Measurements from ENCODE around the gene CWF19L1.

The CWF19L1 gene

DNA sequence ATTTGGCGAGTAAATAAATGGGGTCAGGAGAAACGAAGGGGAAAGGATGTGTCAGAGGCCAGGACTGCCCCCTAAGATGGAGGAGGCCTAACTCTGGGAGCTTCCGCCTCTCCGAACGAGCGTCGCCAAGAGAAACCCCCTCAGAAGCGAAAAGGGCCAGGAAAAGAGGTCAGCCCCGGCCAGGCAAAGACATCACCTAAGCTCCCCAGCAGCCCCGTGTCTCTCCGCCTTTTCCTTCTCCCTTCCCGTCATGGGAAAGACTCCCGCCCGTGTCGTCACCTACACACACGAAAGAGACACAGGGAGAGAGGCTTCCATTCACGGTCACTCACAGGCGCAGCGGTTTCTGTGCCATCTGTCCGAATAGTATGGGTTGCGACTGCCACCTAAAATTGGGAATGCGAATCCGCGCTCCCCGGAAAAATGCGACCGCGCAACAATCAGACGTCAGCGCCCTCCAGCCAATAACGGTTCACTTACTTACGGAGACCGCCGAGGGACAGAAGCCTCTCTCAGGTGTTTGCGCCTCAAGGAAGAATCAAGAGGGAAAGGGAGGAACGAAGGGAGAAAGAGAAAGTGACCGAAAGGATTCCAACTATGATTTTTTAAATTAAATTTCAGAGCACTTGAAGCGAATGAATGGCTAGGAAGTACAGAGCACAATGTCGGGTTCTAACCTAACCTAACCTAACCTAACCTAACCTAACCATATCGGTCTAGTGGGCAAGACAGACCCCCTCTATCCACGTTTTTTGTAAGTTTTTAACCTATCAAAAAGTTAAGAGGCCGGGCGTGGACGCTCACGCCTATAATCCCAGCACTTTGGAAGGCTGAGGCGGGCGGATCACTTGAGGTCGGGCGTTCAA lies at the start of gene CWF19L1:
CWF19L1 (minus strand) TSS at position 400 of the 866 bp plus-strand sequence; CDS start at position 355, 45 bp downstream.
- TF ChIP-seq, protein P1, sequence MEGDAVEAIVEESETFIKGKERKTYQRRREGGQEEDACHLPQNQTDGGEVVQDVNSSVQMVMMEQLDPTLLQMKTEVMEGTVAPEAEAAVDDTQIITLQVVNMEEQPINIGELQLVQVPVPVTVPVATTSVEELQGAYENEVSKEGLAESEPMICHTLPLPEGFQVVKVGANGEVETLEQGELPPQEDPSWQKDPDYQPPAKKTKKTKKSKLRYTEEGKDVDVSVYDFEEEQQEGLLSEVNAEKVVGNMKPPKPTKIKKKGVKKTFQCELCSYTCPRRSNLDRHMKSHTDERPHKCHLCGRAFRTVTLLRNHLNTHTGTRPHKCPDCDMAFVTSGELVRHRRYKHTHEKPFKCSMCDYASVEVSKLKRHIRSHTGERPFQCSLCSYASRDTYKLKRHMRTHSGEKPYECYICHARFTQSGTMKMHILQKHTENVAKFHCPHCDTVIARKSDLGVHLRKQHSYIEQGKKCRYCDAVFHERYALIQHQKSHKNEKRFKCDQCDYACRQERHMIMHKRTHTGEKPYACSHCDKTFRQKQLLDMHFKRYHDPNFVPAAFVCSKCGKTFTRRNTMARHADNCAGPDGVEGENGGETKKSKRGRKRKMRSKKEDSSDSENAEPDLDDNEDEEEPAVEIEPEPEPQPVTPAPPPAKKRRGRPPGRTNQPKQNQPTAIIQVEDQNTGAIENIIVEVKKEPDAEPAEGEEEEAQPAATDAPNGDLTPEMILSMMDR (IDR thresholded peaks at IDR 0.05; ENCODE audit: borderline replicate concordance, insufficient read depth, low read depth, low read length): no peak
- peak within 1 kb of the TSS; percentile 69 for H3K4me3 ChIP-seq (ENCODE audit: low read depth, low read length)

DNA sequence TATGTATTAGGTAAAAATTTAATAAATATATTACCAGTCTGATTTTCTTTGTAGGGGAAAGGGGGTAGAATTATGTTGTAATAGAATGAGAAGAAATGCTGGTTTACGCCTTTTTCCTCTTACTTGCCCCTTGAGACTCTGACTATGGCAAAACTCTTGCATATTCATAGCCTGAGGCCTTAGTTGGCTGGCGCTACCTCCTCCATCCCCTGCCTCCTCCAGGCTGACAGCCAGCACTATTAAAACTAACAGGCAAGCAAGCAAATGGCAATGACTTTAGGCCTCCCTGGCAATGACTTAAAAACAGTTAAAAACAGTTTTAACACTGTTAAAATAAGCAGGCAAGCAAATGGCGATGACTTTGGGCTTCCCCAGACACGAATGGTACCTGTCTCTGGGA lies 48.2 kb upstream of the CWF19L1 start:
- TF ChIP-seq, protein P1 (IDR thresholded peaks at IDR 0.05; ENCODE audit: borderline replicate concordance, insufficient read depth, low read depth, low read length): no peak
- H3K4me3 ChIP-seq (ENCODE audit: low read depth, low read length): no peak overlapping the region

DNA sequence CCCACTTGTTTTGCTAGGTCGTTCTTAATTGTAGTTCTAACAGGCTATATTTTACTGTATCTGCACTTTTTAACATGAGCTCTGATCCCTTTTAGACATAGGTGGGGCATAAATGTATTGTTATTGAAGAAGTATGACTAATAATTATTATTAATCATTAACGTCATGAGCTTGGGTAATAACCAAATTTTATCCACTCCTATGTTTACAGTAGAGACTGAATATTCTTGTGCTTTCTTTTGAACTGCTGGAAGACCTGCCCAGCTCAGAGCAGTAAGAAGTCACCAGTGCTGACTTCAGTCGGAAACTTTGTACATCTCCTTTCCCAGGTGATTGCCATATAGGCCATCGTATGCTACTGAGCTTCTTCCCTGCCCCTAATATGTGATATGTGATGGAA lies 43.9 kb upstream of the CWF19L1 start:
- H3K4me3 ChIP-seq (ENCODE audit: low read depth, low read length): no peak overlapping the region

DNA sequence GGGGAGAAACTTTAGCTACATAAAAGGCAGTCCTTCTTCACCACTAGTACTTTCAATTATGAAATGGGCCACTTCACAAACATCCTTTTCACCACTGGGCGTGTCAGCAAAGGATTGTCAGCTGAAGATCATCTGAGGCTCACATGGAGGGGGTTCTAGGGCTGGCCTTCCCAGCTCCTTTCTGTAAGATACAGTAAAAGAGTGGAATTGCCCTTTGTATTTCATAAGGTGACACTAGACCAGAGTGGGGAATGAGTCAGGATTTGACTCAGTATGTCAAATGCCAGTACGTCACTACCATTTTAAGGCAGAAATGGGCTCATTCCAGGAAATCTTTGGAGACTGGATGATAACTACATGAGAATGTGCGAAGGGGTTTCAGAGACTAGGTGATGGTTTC lies 40.2 kb upstream of the CWF19L1 start:
- TF ChIP-seq, protein P1 (IDR thresholded peaks at IDR 0.05; ENCODE audit: borderline replicate concordance, insufficient read depth, low read depth, low read length): no peak
- no peak overlapping the region for H3K4me3 ChIP-seq (ENCODE audit: low read depth, low read length)

More for the DNA sequence above, 43.9 kb upstream of the CWF19L1 start:
- TF ChIP-seq, protein P1 (IDR thresholded peaks at IDR 0.05; ENCODE audit: borderline replicate concordance, insufficient read depth, low read depth, low read length): no peak

DNA sequence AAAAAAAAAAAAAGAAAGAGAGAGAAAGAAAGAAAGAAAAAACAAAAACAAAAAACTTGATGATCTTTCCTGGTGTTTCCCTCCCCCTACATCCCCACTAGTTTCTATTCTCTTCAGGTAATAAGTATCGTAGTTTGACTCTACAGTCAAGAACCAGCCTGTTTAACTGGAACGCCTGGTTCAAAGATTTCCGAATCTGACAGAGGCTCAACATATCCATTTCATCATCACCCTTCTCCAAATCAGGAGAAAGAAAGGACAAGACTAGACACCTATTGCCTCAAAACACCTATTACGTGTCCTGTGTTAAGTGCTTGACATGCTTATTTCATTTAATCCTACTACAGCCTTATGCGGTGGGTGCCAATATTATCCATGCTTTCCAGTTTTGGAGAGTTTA lies 39.4 kb upstream of the CWF19L1 start:
- TF ChIP-seq, protein P1 (IDR thresholded peaks at IDR 0.05; ENCODE audit: borderline replicate concordance, insufficient read depth, low read depth, low read length): no peak
- H3K4me3 ChIP-seq (ENCODE audit: low read depth, low read length): no peak overlapping the region

DNA sequence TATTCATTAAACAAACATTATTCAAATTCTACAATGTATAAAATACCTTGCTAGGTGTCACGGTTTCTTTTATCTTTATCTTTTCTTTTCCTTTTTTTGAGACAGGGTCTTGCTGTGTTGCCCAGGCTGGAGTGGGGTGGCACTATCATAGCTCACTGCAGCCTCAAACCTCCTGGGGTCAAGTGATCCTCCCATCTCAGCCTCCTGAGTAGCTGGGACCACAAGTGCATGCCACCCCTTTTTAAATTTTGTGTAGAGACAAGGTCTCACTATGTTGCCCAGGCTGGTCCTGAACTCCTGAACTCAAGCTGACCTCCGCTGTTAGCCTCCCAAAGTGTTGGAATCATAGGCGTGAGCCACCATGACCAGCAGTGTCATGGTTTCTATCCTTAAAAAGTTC lies 37.0 kb upstream of the CWF19L1 start:
- H3K4me3 ChIP-seq (ENCODE audit: low read depth, low read length): no peak overlapping the region
- TF ChIP-seq, protein P1 (IDR thresholded peaks at IDR 0.05; ENCODE audit: borderline replicate concordance, insufficient read depth, low read depth, low read length): no peak
